Endothelial cell of umbilical vein (primary cell): ENCODE results near the gene LNX2. TPM values are rescaled to one million over a fixed set of nuclear protein-coding genes. Genes with fewer than 3 reads are reported as not detected.

Experiments
- BruUV-seq: library from RNA; stranded (reverse); fragments of 400-500 nt; replicated peaks from 2 replicates; lab custom pipeline; 2021; lab: Mats Ljungman, UMichigan
- CTCF ChIA-PET: fragments of 300-600, 350-600 bp; sonication (Branson Sonifier 250); formaldehyde crosslinking; loops from one replicate; lab custom pipeline; 2021; ENCODE audit warnings: antibody characterized with exemption, inconsistent platforms; lab: Charles Lee
- POLR2A ChIA-PET: fragments of 300-600, 350-600 bp; sonication (Branson Sonifier 250); formaldehyde crosslinking; loops from one replicate; lab custom pipeline; 2021; ENCODE audit warnings: antibody characterized with exemption, inconsistent platforms; lab: Charles Lee
- DNase-seq: peaks from one replicate; pipeline ENCODE4 v3.0.0-alpha.2; 2011; ENCODE audit warnings: low read depth, low spot score
- FAIRE-seq: peaks from 2 replicates; lab custom pipeline; 2011; peaks lifted over from hg19 to GRCh38; lab: Jason Lieb, UNC
- H2AFZ ChIP-seq: 2 replicates; pipeline ENCODE4 v1.6.0; 2012; ENCODE audit warnings: low read depth, low read length, control low read depth, inconsistent platforms
- H3K27ac ChIP-seq: 2 replicates; pipeline ENCODE4 v1.5.1; 2011; ENCODE audit warnings: low read depth, mild to moderate bottlenecking, control low read depth, low read length, moderate library complexity; ENCODE audit not compliant: insufficient read depth
- H3K27me3 ChIP-seq, 2 experiments: 2 replicates each; pipeline versions ENCODE4 v1.6.0 to v1.6.1; 2011; ENCODE audit warnings: low read length in 2 of 2, mixed read lengths in 1 of 2; ENCODE audit not compliant: control insufficient read depth in 2 of 2, insufficient read depth in 2 of 2
- H3K36me3 ChIP-seq, 2 experiments: 2 replicates in 1 of 2; 3 replicates in 1 of 2; pipeline ENCODE4 v1.5.1; 2011; ENCODE audit warnings: low read length in 2 of 2, mild to moderate bottlenecking in 1 of 2, moderate library complexity in 1 of 2; ENCODE audit not compliant: control insufficient read depth in 2 of 2, insufficient read depth in 2 of 2; ENCODE audit errors: extremely low read depth in 1 of 2
- H3K4me1 ChIP-seq: 3 replicates; pipeline ENCODE4 v1.5.1; 2011; ENCODE audit warnings: mild to moderate bottlenecking, low read length; ENCODE audit not compliant: control insufficient read depth, insufficient read depth; ENCODE audit errors: extremely low read depth
- H3K4me2 ChIP-seq: 2 replicates; pipeline ENCODE4 v1.6.1; 2011; ENCODE audit warnings: low read length, control low read depth, mixed read lengths; ENCODE audit not compliant: insufficient read depth
- H3K4me3 ChIP-seq, 3 experiments: fragments of 200-600 bp in 1 of 3; sonication (generic), shearing (Covaris generic) in 1 of 3; replicated peaks in 1 of 3; 2 replicates each; pipeline ENCODE4 v1.5.1; 2011 to 2016; ENCODE audit warnings: control low read depth in 3 of 3, low read length in 3 of 3, mild to moderate bottlenecking in 2 of 3, inconsistent platforms in 1 of 3, low read depth in 1 of 3, moderate library complexity in 1 of 3; ENCODE audit not compliant: insufficient read depth in 1 of 3
- H3K79me2 ChIP-seq: 2 replicates; pipeline ENCODE4 v1.6.0; 2012; ENCODE audit warnings: low read length, inconsistent platforms; ENCODE audit not compliant: control insufficient read depth, insufficient read depth
- H3K9ac ChIP-seq: replicated peaks from 2 replicates; pipeline ENCODE3; 2011; ENCODE audit warnings: low read length, control low read depth; ENCODE audit not compliant: insufficient read depth; ENCODE audit errors: extremely low read depth
- H3K9me1 ChIP-seq: replicated peaks from 3 replicates; pipeline ENCODE4 v1.6.0; 2011; ENCODE audit warnings: mild to moderate bottlenecking, low read length; ENCODE audit not compliant: control insufficient read depth, insufficient read depth; ENCODE audit errors: extremely low read depth
- H3K9me3 ChIP-seq: replicated peaks from 2 replicates; pipeline ENCODE4 v1.5.1; 2012; ENCODE audit warnings: low read length, inconsistent platforms; ENCODE audit not compliant: control insufficient read depth, insufficient read depth
- H4K20me1 ChIP-seq: replicated peaks from 2 replicates; pipeline ENCODE3; 2011; ENCODE audit warnings: mild to moderate bottlenecking, low read length; ENCODE audit not compliant: control insufficient read depth, insufficient read depth; ENCODE audit errors: extremely low read depth
- CTCF ChIP-seq, 2 donors: IDR thresholded peaks; 1 replicate in 1 of 2; 2 replicates in 1 of 2; pipeline ENCODE4 v1.5.1; 2011; ENCODE audit warnings: low read length in 2 of 2, mild to moderate bottlenecking in 2 of 2, moderate library complexity in 2 of 2, control low read depth in 1 of 2, inconsistent platforms in 1 of 2, low read depth in 1 of 2; ENCODE audit not compliant: insufficient read depth in 1 of 2; ENCODE audit errors: extremely low read depth in 1 of 2
- EZH2 ChIP-seq: IDR thresholded peaks from 2 replicates; pipeline ENCODE4 v1.6.1; 2012; ENCODE audit warnings: borderline replicate concordance, low read depth, mild to moderate bottlenecking, moderate library complexity, low read length, inconsistent platforms; ENCODE audit not compliant: severe bottlenecking
- FOS ChIP-seq: IDR thresholded peaks from 2 replicates; pipeline ENCODE4 v1.6.1; 2011; ENCODE audit warnings: mild to moderate bottlenecking, low read length, moderate library complexity, borderline replicate concordance; ENCODE audit not compliant: insufficient read depth
- GATA2 ChIP-seq: IDR thresholded peaks from 2 replicates; pipeline ENCODE4 v1.7.0; 2011; ENCODE audit warnings: low read depth, mild to moderate bottlenecking, moderate library complexity, mixed read lengths, low read length; ENCODE audit not compliant: insufficient read length, insufficient read depth
- JUN ChIP-seq: IDR thresholded peaks from 2 replicates; pipeline ENCODE4 v1.6.1; 2011; ENCODE audit warnings: borderline replicate concordance, low read depth; ENCODE audit not compliant: insufficient read length, insufficient read depth
- MYC ChIP-seq: IDR thresholded peaks from one replicate; pipeline ENCODE4 v1.6.1; 2011; ENCODE audit warnings: mild to moderate bottlenecking, low read depth, low read length
- POLR2A ChIP-seq: IDR thresholded peaks from 2 replicates; pipeline ENCODE4 v1.6.1; 2012; ENCODE audit warnings: low read depth, mild to moderate bottlenecking, control low read depth, low read length
- POLR2AphosphoS5 ChIP-seq: IDR thresholded peaks from 2 replicates; pipeline ENCODE4 v1.6.1; 2012; ENCODE audit warnings: low read depth, mild to moderate bottlenecking, control low read depth, low read length, moderate library complexity; ENCODE audit not compliant: insufficient read depth
- dilution Hi-C: fragments of 300-500 bp; cut with MboI; formaldehyde crosslinking; loops from one replicate; pipeline ENCODE4 v1.15.0; 2019; ENCODE audit warnings: low sequenced_read_pairs; ENCODE audit not compliant: extremely low pct_ligation_motif_present
- intact Hi-C: fragments of 100-400 bp; cut with micrococcal nuclease; formaldehyde crosslinking; loops from one replicate; pipeline ENCODE4 v1.10.0; 2022
- polyA plus RNA-seq, 4 experiments: library from polyadenylated mRNA; depleted of rRNA in 3 of 4; stranded (reverse) in 3 of 4; unstranded in 1 of 4; fragments of >200 nt; gene quantifications; 2 replicates each; pipeline versions ENCODE4 v1.2.1 to v1.2.3, GENCODE V29; 2011 to 2012; ENCODE audit warnings: missing spikeins in 1 of 4
- total RNA-seq: library from RNA; stranded (reverse); gene quantifications from 2 replicates; pipeline ENCODE4 v1.2.3, GENCODE V29; 2021
- TF ChIP-seq, protein P1 (sequence below): IDR thresholded peaks from 2 replicates; pipeline ENCODE4 v1.6.1; 2011; ENCODE audit not compliant: insufficient read depth, insufficient read length

LNX2 gene
- total and polyA plus RNA-seq, 2 donors (not counting 3 experiments of a cell fraction or from before 2014, with no cell fraction given), result 7.0 to 9.1 TPM

DNA sequence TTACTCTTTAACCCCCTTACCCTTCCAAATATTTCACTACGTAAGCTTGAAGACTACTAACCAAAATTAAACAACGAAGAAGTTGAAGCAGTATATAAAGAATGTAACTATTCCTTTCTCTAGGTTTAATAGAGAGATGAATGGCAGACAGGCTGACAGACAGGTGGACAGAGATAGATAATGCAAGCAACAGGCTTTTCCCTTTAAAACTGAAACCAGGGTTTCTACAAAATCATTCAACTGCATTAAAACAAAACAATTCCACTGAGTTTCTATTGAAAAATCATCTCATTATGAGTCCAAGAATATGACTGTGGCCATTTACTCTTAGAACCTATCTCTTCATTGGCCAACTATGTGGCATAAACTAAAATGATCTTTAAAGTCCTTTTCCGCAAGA, 15.2 kb downstream of the LNX2 start:
- POLR2A ChIA-PET, result no interaction called here
- no TSS peak for BruUV-seq
- no peak for FAIRE-seq
- Histone ChIP-seq H3K9me3 (no peaks in the 10 kb centered on the region), H3K36me3 (no peaks in the 10 kb centered on the region), H3K4me3 (no peak overlapping the region), H2AFZ (no peak overlapping the region), H3K4me1 (peaks cover 23% of the 10 kb centered on the region), H3K27me3 (no peaks in the 10 kb centered on the region), H3K9ac (no peak overlapping the region), H3K9me1 (no peaks in the 10 kb centered on the region), H3K79me2 (peaks cover 49% of the 10 kb centered on the region), H4K20me1 (no peaks in the 10 kb centered on the region), H3K27ac (no peak overlapping the region), H3K4me2 (no peak overlapping the region)
- intact Hi-C loops, result no loop called here
- no peak for DNase-seq
- CTCF ChIA-PET, result interaction anchor here (1.1 to 3.9 kb wide), 2 partner anchors 13 to 18 kb away, joined by 3 to 27 read pairs; partner anchors contain the start of gene LNX2
- dilution Hi-C loops, result no loop called here
- TF ChIP-seq FOS (no peak), CTCF (IDR thresholded peaks at IDR 0.05; ENCODE audit: extremely low read depth in 1 of 2, insufficient read depth in 1 of 2, low read depth in 1 of 2, low read length in 2 of 2) (no peak), JUN (no peak), GATA2 (no peak), POLR2AphosphoS5 (no peak), MYC (no peak), EZH2 (no peak), POLR2A (no peak)
- TF ChIP-seq, protein P1, sequence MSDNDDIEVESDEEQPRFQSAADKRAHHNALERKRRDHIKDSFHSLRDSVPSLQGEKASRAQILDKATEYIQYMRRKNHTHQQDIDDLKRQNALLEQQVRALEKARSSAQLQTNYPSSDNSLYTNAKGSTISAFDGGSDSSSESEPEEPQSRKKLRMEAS, result no peak
